Astrocyte (in vitro differentiated cells and primary cell): ENCODE results near the gene VTCN1.

Experiments used
- CTCF ChIP-seq: IDR thresholded peaks from 2 replicates; pipeline ENCODE4 v1.5.1; 2011; ENCODE audit warnings: low read depth, mild to moderate bottlenecking, inconsistent platforms, low read length, moderate library complexity; ENCODE audit not compliant: insufficient read depth
- EZH2 ChIP-seq: IDR thresholded peaks from 2 replicates; pipeline ENCODE4 v1.6.1; 2012; ENCODE audit warnings: mild to moderate bottlenecking, low read length, inconsistent platforms; ENCODE audit not compliant: insufficient read depth

- TF ChIP-seq EZH2 (no peak), CTCF (no peak)
Measured at GRCh38 chr1:117210831-117211261, at the start of gene VTCN1.
